A549 (cell line): ENCODE data around the gene BLTP3A. TPM values are rescaled to one million over a fixed set of nuclear protein-coding genes. Genes with fewer than 3 reads are reported as not detected.

Source experiments
- ATAC-seq, 2 experiments: fragments of 200-7000 bp in 1 of 2; fragments of >200 bp in 1 of 2; cut with Nextera tagmentation in 1 of 2; cut with Tn5 transposase in 1 of 2; 3 replicates each; pipeline versions ENCODE4 v1.8.0 to v1.9.1; 2018 to 2020; ENCODE audit warnings: mild to moderate bottlenecking in 1 of 2, moderate library complexity in 1 of 2
- CTCF ChIA-PET: fragments of 300-600 bp; sonication (Branson Sonifier 250); formaldehyde crosslinking; extraction: SDS; loops from one replicate; lab custom pipeline; 2021; ENCODE audit warnings: antibody characterized with exemption, inconsistent platforms; lab: Yijun Ruan, JAX
- POLR2A ChIA-PET: fragments of 350-600 bp; formaldehyde crosslinking; extraction: SDS; loops from one replicate; lab custom pipeline; 2021; ENCODE audit warnings: antibody characterized with exemption, inconsistent platforms; lab: Yijun Ruan, JAX
- DNase-seq, 2 experiments: peaks; one replicate each; pipeline versions ENCODE4 v3.0.0 to v3.0.0-alpha.2; 2011 to 2016; ENCODE audit warnings: low read depth in 1 of 2, low spot score in 1 of 2
- FAIRE-seq: peaks from 2 replicates; lab custom pipeline; 2011; peaks lifted over from hg19 to GRCh38; lab: Jason Lieb, UNC
- H3K27ac ChIP-seq, 2 experiments: fragments of >200 bp; sonication (Bioruptor Twin); formaldehyde crosslinking; 3 replicates each; pipeline ENCODE4 v1.5.1; 2016 to 2017
- H3K4me1 ChIP-seq: fragments of >200 bp; sonication (Bioruptor Twin); formaldehyde crosslinking; 3 replicates; pipeline ENCODE4 v1.6.1; 2016
- H3K4me2 ChIP-seq: fragments of >200 bp; sonication (Bioruptor Twin); formaldehyde crosslinking; 3 replicates; pipeline ENCODE4 v1.6.1; 2016
- H3K4me3 ChIP-seq: fragments of >200 bp; sonication (Bioruptor Twin); formaldehyde crosslinking; 3 replicates; pipeline ENCODE4 v1.5.1; 2016
- H3K9me3 ChIP-seq: fragments of >200 bp; sonication (Bioruptor Twin); formaldehyde crosslinking; 3 replicates; pipeline ENCODE4 v1.6.1; 2016
- CBX8 ChIP-seq: fragments of 200-600 bp; sonication (generic); IDR thresholded peaks from 2 replicates; pipeline ENCODE4 v1.6.1; 2016
- CEBPB ChIP-seq, 2 experiments: fragments of >200 bp in 1 of 2; sonication (Bioruptor Twin) in 1 of 2; formaldehyde crosslinking in 1 of 2; IDR thresholded peaks; 2 replicates each; pipeline ENCODE4 v1.6.1; 2012 to 2016
- CHD2 ChIP-seq: fragments of 150-350 bp; IDR thresholded peaks from 2 replicates; pipeline ENCODE4 v1.6.1; 2014; ENCODE audit warnings: low read length; ENCODE audit not compliant: partially characterized antibody
- CHD4 ChIP-seq: fragments of 200-600 bp; sonication (generic); IDR thresholded peaks from 2 replicates; pipeline ENCODE4 v1.6.1; 2016; ENCODE audit warnings: antibody characterized with exemption, mild to moderate bottlenecking, borderline replicate concordance
- GATA3 ChIP-seq: IDR thresholded peaks from 2 replicates; pipeline ENCODE4 v1.6.1; 2012; ENCODE audit warnings: borderline replicate concordance
- HDAC2 ChIP-seq: fragments of 200-600 bp; sonication (generic); IDR thresholded peaks from 2 replicates; pipeline ENCODE4 v1.6.1; 2016
- HOXB5 ChIP-seq: fragments of 250-450 bp; sonication (Bioruptor Pico); IDR thresholded peaks from 2 replicates; pipeline ENCODE4 v1.5.0; 2020; ENCODE audit warnings: mild to moderate bottlenecking, moderate library complexity
- KDM1A ChIP-seq: fragments of 200-600 bp; sonication (generic); IDR thresholded peaks from 2 replicates; pipeline ENCODE4 v1.6.1; 2016; ENCODE audit warnings: low read depth, mild to moderate bottlenecking
- NPAS2 ChIP-seq: fragments of 250-450 bp; sonication (Bioruptor Pico); IDR thresholded peaks from 2 replicates; pipeline ENCODE4 v1.8.0; 2022; ENCODE audit warnings: mild to moderate bottlenecking, moderate library complexity, borderline replicate concordance
- NR3C1 ChIP-seq: fragments of >200 bp; sonication (Bioruptor Twin); formaldehyde crosslinking; IDR thresholded peaks from 3 replicates; pipeline ENCODE4 v1.6.1; 2017
- RAD21 ChIP-seq, 2 experiments: fragments of >200 bp in 1 of 2; sonication (Bioruptor Twin) in 1 of 2; formaldehyde crosslinking in 1 of 2; IDR thresholded peaks in 1 of 2; conservative IDR thresholded peaks in 1 of 2; 2 replicates in 1 of 2; 3 replicates in 1 of 2; pipeline ENCODE4 v1.6.1; 2012 to 2018; ENCODE audit warnings: inconsistent platforms in 1 of 2
- RARB ChIP-seq: fragments of 250-450 bp; sonication (Bioruptor Pico); IDR thresholded peaks from 2 replicates; pipeline ENCODE4 v1.8.0; 2021; ENCODE audit warnings: mild to moderate bottlenecking, moderate library complexity
- RFX5 ChIP-seq: fragments of 450-650 bp; IDR thresholded peaks from 2 replicates; pipeline ENCODE4 v1.7.1; 2014; ENCODE audit warnings: antibody characterized with exemption, mild to moderate bottlenecking, moderate library complexity
- RNF2 ChIP-seq: fragments of 200-600 bp; sonication (generic); IDR thresholded peaks from 2 replicates; pipeline ENCODE4 v1.6.1; 2016; ENCODE audit warnings: low read depth, mild to moderate bottlenecking, antibody characterized with exemption, moderate library complexity, borderline replicate concordance
- ZFP36 ChIP-seq: fragments of 450-650 bp; IDR thresholded peaks from 2 replicates; pipeline ENCODE4 v1.6.1; 2014; ENCODE audit warnings: borderline replicate concordance; ENCODE audit not compliant: partially characterized antibody
- ZNF302 ChIP-seq: fragments of 250-450 bp; sonication (Bioruptor Pico); IDR thresholded peaks from 2 replicates; pipeline ENCODE4 v1.9.0; 2021; ENCODE audit warnings: inconsistent platforms, mild to moderate bottlenecking, moderate library complexity
- WGBS: methylation state at CpG from one replicate; pipeline ENCODE4 v1.1.6; 2017; ENCODE audit errors: missing lambda C conversion rate; 5-methylcytosine and 5-hydroxymethylcytosine counted together
- polyA plus RNA-seq, 4 experiments: library from polyadenylated mRNA; depleted of rRNA in 3 of 4; stranded (reverse); fragments of >200 nt; fragmentation: RNase III in 1 of 4; extraction: RNeasy Plus Mini Kit Qiagen cat#74134 plus additional on column Dnase treatment in 1 of 4; gene quantifications; 2 replicates in 3 of 4; 3 replicates in 1 of 4; pipeline ENCODE4 v1.2.3, GENCODE V29; 2011 to 2017
- TF ChIP-seq, protein P1 (sequence below): fragments of >200 bp; sonication (Bioruptor Twin); formaldehyde crosslinking; IDR thresholded peaks from 3 replicates; pipeline ENCODE4 v1.6.1; 2016
- TF ChIP-seq, protein P2 (sequence below): IDR thresholded peaks from 2 replicates; pipeline ENCODE4 v1.6.1; 2012; ENCODE audit warnings: low read depth, borderline replicate concordance
- TF ChIP-seq, protein P3 (sequence below): fragments of 150-350 bp; IDR thresholded peaks from 2 replicates; pipeline ENCODE4 v1.6.1; 2014; ENCODE audit warnings: low read depth, mild to moderate bottlenecking, low read length
- TF ChIP-seq, protein P4 (sequence below): IDR thresholded peaks from 2 replicates; pipeline ENCODE4 v1.6.1; 2012
- TF ChIP-seq, protein P5 (sequence below): fragments of 250-450 bp; sonication (Bioruptor Pico); IDR thresholded peaks from 2 replicates; pipeline ENCODE4 v1.5.0; 2020; ENCODE audit warnings: low read depth, mild to moderate bottlenecking, moderate library complexity

Gene BLTP3A
- polyA plus RNA-seq, 2 of the 4 experiments (the other 2 are of a cell fraction): 4.2 to 15.0 TPM

DNA sequence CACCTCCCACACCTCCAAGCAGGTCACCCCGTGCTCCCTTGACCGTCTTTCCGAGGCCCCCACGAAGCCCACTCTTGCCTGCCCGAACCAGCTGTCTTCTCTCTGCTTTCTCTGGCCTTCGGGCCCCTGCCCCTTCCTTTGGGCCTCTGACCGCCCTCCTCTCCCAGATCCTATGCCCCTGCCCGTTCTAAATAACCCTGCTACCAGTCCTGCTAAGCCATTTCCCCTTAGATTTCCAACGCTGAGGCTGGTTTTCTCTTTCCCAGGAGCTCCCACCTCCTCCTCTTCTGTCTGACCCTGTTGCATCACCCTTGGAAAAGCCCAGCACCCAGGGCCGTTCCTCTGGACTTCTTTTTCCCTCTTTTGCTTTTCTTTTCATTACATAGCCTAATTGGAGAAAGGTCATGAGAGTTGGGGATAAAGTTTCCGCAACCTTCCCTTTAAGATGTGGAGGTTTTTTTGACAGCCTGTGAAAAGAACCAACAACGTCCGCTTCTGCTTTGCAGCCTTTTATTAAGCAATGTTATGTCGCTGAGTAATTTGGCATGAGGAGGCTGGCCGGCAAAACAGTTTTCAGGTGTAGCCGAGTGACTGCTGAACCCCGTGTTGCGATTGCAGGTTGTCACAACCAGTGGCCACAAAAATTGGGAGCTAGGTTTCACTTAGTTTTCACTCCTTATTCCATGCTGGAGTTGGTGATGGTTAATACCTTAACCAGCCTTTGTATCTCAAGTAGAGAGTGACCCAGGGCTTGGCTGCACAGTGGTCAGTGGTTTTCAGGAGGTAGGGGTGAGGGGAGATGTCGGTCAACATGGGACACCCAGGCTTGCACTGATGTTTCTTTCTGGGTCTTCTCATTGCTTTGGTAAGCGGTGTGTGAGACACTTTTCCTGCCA, 970 bp downstream of the BLTP3A start:
- WGBS: 18% methylated on average over 18 of the region's 20 CpGs
- DNase-seq (peak; percentile 23 to 32), FAIRE-seq (no peak)
- peak overlapping the region; percentile 90 for H3K4me2 ChIP-seq
- TF ChIP-seq CEBPB (IDR thresholded peaks at IDR 0.05) (peak; percentile 47 to 62; a peak in 2 of 4 replicates), GATA3 (no peak)
- TF ChIP-seq, all 56 proteins: peak for 1
- peak overlapping the region; percentile 93 to 99 for H3K27ac ChIP-seq
- CTCF ChIA-PET: interaction anchor here (0.5 to 2.4 kb wide), 6 partner anchors 8 to 629 kb away, joined by 3 to 7 read pairs (median 4); no protein-coding TSS in a partner anchor
- peak; percentile 22 to 56; a peak in 5 of 6 replicates for ATAC-seq
- H3K4me3 ChIP-seq: peak overlapping the region; percentile 96
- POLR2A ChIA-PET: interaction anchor here (1.1 kb wide), 1 partner anchor 95 kb away, joined by 5 read pairs; the partner anchor contains the start of gene TAF11
- peaks cover 20% of the 10 kb centered on the region for H3K4me1 ChIP-seq
- H3K9me3 ChIP-seq: no peaks in the 10 kb centered on the region

DNA sequence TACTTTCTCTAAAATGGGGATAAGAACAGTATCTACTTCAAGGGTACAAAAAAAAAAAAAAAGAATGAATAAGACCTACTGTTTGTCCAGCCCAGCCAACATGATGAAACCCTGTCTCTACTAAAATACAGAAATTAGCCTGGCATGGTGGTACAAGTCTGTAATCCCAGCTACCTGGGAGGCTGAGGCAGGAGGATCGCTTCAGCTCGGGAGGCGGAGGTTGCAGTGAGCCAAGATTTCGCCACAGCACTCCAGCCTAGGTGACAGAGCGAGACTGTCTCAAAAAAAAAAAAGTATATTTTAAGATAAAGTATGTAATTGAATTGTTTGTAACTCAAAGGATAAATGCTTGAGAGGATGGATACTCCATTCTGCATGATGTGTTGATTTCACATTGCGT, 2.0 kb downstream of the BLTP3A start:
- Histone ChIP-seq H3K4me3 (no peak overlapping the region), H3K9me3 (no peaks in the 10 kb centered on the region), H3K4me1 (peaks cover 20% of the 10 kb centered on the region), H3K27ac (no peak overlapping the region)
- ChIA-PET POLR2A (no interaction called here), CTCF (no interaction called here)
- 97% methylated on average over 6 of the region's 6 CpGs for WGBS
- no peak for FAIRE-seq
- ATAC-seq: no peak
- TF ChIP-seq NPAS2 (CRISPR knock-in tag) (no peak), CHD2 (no peak), CHD4 (no peak), RFX5 (no peak), CBX8 (no peak), HOXB5 (CRISPR knock-in tag) (no peak), RAD21 (conservative IDR thresholded peaks at IDR 0.05 in 1 of 2, IDR thresholded peaks at IDR 0.05 in 1 of 2) (no peak), RNF2 (no peak), ZFP36 (no peak), NR3C1 (no peak), HDAC2 (no peak), ZNF302 (CRISPR knock-in tag) (no peak), KDM1A (no peak), RARB (no peak)
- TF ChIP-seq, protein P1, sequence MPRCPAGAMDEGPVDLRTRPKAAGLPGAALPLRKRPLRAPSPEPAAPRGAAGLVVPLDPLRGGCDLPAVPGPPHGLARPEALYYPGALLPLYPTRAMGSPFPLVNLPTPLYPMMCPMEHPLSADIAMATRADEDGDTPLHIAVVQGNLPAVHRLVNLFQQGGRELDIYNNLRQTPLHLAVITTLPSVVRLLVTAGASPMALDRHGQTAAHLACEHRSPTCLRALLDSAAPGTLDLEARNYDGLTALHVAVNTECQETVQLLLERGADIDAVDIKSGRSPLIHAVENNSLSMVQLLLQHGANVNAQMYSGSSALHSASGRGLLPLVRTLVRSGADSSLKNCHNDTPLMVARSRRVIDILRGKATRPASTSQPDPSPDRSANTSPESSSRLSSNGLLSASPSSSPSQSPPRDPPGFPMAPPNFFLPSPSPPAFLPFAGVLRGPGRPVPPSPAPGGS: no peak
- TF ChIP-seq, protein P2, sequence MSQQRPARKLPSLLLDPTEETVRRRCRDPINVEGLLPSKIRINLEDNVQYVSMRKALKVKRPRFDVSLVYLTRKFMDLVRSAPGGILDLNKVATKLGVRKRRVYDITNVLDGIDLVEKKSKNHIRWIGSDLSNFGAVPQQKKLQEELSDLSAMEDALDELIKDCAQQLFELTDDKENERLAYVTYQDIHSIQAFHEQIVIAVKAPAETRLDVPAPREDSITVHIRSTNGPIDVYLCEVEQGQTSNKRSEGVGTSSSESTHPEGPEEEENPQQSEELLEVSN: no peak
- TF ChIP-seq, protein P3, sequence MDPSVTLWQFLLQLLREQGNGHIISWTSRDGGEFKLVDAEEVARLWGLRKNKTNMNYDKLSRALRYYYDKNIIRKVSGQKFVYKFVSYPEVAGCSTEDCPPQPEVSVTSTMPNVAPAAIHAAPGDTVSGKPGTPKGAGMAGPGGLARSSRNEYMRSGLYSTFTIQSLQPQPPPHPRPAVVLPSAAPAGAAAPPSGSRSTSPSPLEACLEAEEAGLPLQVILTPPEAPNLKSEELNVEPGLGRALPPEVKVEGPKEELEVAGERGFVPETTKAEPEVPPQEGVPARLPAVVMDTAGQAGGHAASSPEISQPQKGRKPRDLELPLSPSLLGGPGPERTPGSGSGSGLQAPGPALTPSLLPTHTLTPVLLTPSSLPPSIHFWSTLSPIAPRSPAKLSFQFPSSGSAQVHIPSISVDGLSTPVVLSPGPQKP: no peak
- TF ChIP-seq, protein P4, sequence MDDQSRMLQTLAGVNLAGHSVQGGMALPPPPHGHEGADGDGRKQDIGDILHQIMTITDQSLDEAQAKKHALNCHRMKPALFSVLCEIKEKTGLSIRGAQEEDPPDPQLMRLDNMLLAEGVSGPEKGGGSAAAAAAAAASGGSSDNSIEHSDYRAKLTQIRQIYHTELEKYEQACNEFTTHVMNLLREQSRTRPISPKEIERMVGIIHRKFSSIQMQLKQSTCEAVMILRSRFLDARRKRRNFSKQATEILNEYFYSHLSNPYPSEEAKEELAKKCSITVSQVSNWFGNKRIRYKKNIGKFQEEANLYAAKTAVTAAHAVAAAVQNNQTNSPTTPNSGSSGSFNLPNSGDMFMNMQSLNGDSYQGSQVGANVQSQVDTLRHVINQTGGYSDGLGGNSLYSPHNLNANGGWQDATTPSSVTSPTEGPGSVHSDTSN: no peak
- TF ChIP-seq, protein P5, sequence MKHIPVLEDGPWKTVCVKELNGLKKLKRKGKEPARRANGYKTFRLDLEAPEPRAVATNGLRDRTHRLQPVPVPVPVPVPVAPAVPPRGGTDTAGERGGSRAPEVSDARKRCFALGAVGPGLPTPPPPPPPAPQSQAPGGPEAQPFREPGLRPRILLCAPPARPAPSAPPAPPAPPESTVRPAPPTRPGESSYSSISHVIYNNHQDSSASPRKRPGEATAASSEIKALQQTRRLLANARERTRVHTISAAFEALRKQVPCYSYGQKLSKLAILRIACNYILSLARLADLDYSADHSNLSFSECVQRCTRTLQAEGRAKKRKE (CRISPR knock-in tag): no peak
- TF ChIP-seq, all 56 proteins: peak for 0
- H3K4me2 ChIP-seq: peak overlapping the region; percentile 90; the same call in 2 of the 3 replicates
- DNase-seq: no peak
